ENCODE measurements around the gene RPUSD1.
"Not testable (repeated sequence)": the region's sequence is repeated elsewhere in the genome, so short reads cannot be mapped to it uniquely, and the experiment has no call there.

RPUSD1 gene

DNA sequence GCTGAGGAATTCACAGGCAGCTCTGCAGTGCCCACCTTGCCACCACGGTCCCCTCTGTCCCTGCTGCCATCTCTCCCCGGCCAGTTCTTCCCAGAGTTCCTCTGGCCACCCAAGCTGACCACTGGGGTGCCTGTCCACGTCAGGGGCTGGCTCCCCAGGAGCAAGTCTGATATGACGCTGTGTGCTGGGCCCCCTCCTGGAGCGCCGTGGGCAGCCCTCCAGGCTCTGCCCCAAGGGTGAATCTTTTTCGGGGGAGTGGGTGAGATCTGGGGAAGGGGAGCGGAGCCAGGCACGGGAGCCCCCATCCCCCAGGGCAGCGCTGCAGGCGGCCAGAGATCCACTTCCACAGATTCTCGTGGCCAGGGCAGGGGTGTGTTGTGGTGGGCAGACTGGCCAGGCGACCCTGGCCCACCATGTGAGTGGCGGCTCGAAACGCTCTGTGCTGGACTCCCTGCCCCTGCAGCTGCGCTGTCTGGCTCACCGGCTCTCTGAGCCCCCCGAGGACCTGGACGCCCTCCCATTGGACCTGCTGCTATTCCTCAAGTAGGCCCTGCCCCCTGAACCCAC, 23.9 kb downstream of the RPUSD1 start:
- no peak for DNase-seq

DNA sequence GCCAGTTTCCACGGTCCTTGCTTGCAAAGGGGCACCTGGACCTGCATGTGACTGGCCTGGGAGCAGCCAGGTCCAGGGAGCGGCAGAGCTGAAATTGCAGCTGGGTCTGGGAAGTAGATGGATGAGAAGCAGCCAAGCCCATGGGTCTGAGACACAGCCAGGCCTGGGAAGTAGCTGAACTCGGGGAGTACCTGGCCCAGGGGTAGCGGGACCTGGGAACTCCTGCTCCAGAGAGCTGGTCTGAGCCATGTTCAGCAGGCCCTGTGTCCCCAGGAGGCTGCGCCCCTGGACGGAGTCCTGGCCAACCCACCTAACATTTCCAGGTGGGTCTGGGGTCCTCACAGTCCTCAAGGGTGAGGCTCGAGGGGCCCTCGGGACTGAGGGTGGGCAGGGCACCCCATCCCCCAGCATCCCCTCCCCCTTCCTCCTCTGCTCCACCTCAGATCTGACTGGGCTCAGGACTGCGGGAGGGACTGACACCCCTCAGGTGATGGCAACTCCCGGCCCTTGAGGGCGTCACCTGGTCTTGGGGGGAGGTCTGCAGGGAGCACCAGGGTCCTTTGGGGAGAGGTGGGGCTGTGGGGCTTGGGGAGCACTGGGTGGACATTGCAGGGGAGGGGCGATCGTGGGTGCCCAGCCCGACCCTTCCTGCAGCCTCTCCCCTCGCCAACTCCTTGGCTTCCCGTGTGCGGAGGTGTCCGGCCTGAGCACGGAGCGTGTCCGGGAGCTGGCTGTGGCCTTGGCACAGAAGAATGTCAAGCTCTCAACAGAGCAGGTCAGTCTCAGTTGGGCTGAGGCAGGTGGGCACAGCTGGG, 24.6 kb downstream of the RPUSD1 start:
- no peak for DNase-seq

DNA sequence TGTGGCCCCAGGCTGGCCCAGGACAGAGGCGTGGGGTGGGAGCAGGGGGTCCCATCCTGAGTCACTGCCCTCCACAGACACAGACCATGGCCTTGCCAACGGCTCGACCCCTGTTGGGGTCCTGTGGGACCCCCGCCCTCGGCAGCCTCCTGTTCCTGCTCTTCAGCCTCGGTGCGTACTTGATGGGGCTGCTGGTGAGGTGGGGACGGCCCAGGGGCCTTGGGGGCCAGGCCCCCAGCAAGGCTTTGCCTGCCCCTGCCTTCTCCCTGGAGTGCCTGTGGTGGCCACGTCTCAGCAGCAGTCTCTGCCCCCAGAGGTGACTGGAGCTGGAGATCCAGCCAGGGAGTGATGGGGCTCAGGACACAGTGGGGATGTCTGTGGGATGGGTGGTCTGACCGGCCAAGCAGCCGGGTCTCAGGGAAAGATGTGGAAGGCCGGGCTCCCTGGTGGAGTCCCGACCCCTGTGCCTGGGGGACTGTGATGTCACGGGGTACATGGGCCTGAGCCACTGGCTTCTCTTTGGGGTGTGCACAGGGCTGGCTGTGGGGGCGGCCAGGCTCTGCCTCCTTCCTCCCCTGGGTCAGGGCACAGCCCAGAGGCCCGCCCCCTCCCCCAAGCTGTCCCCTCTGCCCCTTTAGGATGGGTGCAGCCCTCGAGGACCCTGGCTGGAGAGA, 25.4 kb downstream of the RPUSD1 start:
- DNase-seq: no peak

DNA sequence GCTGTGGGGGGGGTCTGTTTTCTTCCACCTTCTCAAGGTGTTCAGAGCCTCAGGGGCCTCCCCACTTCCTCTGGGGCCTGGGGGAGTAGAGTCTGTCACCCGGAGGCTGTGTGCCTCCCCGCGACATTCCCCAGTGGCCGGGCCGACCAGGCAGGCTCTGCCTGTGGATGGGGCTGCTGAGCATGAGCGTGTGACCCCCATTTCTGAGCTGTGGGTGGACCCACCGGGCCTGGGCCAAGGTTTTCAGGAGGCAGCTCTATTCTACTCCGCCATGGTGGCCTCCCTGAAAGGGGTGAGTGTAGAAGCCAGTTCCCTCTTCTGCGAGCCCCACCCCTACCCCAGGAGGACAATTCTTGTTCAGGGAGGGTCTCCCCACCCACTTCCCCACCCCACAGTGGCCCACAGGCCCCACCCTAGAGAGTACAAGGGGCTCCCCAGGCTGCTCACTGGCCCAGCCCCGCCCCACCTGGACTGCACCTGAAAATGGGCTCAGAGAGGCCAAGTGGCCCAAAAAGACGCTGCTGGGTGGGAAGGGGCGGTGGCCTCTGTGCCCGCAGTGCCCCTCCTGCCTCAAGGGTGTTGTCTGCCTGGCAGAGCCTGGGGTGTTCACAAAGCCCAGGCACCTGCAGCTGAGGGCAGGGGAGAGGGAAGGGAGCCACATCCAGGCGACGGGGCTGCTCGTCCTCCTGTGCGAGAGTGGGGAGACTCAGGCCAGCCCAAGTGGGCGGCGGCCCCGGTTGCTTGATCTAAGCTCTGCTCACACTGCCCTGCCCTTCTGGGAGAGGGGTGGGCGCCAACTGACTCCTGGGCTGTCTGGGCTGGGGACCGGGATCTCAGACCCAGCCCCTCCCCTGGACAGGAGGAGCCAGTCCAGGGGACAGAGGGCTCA, 26.3 kb downstream of the RPUSD1 start:
- no peak for DNase-seq

DNA sequence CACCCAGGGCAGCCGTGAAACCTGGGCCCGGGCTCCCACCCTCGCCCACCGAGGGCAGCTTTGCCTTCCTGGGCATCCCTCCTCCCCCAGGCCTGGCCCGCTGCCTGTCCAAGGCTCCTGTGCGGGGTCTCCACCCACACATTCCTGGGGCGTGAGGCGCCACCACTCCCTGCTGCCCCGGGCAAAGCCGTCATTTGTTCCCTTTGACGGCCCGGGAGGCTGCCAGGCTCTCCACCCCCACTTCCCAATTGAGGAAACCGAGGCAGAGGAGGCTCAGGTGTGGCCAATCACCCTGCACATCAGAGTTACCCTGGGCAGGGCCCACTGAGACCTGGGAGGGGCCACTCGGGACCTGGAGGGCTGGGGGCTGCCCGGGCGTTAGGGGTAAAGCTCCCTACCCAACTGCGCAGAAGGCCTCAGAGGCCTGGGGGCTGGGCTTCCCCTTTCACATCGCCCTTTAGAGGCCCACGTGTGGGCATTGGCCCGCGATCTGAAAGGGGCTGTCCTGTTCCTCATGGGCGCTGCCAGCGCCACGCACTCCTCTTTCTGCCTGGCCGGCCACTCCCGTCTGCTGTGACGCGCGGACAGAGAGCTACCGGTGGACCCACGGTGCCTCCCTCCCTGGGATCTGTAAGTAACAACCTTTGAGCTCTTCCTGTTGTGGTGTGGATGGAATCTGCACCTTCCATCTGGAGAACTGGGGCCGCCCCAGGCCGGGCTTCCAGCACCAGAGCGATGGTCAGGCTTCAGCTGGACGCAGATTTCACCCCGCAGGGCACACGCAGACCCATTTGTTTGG, 27.4 kb downstream of the RPUSD1 start, which contains the start of gene MSLN:
MSLN (plus strand) TSS at position 190 of the 799 bp plus-strand sequence. CDS start 1,947 bp downstream, outside the sequence.
- DNase-seq: no peak

DNA sequence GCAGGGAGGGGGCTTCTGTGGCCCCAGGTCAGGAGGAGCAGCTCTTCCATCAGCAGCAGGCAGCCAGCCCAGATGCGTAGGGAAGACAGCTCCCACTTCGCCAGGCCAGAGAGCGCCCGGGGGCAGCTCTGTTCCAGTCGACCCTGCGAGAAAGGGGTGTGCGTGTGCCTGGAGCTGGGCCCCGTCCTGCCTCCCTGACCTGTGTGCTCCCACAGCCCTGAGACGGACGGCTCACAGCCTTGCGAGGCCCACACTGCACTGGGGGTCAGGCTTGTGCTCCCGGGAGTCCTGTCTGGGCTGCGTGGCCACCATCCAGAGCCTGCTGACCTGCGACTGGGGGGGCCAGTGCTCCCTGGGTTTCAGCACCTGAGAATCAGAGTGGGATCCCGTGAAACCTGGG, 28.1 kb downstream of the RPUSD1 start:
- no peak for DNase-seq

DNA sequence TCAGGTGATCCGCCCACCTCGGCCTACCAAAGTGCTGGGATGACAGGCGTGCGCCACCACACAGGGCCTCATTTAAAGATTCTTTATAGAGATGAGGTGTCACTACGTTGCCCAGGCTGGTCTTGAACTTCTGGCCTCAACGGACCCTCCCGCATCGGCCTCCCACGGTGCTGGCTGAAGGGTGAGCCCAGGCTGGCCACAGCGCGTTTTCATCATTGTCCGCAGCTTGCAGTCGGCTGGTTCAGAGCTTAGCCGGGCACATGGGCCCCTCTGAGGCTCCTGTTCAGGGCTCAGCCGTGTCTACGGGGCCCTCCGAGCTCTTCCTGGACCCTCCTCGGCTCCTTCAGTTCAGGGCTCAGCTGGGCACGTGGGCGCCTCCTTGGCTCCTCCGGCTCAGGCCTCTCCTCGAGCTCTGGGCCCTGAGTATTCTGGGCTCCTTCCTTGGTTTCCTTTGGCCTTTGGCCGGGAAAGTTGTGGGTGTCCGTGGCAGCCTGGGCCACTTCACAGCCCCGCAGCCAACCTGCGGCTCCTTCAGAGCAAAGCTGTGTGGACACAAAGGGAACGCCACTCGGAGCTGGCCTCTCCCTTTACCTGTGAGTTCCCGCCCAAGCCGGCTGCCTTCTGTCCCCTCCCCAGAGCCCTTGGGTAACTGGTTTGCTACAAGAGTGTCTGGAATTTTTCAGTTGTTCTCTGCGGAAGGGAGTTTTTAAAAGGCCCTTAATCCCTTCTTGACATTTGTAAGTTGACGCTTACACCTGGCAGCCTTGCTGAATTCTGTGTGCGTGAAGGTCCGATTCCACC, 28.9 kb downstream of the RPUSD1 start:
- DNase-seq: no peak

DNA sequence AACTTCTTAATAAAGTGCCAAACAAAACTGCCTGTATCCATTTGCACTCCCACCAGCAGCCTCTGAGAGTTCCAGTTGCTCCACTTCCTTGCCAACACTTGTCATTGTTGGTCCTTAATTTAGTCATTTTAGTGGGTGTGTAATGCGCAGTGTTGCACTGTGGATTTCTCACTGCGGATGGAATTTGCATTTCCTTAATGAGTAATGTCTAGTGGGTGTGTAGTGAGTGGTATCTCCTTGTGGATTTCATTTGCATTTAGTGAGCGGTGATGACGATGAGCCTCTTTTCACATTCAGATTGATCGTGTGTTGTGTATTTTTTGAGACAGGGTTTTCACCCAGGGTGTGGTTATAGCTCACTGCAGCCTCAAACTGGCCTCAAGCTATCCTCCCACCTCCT, 31.8 kb downstream of the RPUSD1 start:
- no peak for DNase-seq

DNA sequence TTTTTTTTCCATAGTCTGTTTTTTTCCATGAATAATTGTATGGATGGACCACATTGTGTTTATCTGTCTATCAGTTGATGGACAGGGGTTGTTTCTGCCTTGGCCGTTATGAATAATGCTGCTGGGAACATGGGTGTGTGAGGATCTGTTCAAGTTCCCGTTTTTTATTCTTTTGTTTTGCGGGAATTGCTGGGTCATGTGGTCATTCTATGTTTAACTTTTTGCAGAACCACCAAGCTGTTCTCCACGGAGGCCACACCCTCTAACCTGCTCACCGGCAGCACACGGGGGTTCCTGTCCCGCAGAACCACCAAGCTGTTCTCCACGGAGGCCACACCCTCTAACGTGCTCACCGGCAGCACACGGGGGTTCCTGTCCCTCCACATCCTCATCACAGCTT, 33.5 kb downstream of the RPUSD1 start:
- no peak for DNase-seq

DNA sequence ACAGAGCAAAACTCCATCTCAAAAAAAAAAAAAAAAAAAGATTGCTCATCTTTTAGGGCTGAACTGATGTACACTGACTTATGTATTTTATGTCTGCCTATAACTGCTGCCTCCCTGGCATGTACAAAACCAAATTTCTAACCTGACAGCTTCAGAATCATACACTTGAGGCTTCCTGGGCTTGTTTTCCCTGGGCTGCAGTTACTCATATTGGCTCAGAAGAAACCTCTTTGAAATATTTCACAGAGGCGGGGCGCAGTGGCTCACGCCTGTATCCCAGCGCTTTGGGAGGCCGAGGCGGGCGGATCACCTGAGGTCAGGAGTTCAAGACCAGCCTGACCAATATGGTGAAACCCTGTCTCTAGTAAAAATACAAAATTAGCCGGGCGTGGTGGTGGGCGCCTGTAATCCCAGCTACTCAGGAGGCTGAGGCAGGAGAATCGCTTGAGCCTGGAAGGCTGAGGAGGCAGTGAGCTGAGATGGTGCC, 34.0 kb downstream of the RPUSD1 start:
- DNase-seq: not testable (repeated sequence)

DNA sequence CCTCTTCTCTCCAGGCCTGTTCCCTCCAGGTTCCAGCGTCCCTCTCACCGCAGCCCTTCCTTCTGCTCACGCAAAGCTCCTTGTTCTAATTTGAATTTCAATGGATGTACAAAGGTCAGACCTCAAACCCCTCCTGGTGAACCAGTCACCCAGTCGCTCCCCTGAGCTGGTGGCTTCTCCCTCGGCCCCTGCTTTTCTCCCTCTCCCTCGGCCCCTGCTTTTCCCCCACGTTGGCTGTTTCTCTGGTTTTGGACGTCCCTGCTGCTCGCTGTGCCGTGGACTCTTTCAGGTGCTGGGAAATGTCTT, 36.2 kb downstream of the RPUSD1 start:
- no peak for DNase-seq

DNA sequence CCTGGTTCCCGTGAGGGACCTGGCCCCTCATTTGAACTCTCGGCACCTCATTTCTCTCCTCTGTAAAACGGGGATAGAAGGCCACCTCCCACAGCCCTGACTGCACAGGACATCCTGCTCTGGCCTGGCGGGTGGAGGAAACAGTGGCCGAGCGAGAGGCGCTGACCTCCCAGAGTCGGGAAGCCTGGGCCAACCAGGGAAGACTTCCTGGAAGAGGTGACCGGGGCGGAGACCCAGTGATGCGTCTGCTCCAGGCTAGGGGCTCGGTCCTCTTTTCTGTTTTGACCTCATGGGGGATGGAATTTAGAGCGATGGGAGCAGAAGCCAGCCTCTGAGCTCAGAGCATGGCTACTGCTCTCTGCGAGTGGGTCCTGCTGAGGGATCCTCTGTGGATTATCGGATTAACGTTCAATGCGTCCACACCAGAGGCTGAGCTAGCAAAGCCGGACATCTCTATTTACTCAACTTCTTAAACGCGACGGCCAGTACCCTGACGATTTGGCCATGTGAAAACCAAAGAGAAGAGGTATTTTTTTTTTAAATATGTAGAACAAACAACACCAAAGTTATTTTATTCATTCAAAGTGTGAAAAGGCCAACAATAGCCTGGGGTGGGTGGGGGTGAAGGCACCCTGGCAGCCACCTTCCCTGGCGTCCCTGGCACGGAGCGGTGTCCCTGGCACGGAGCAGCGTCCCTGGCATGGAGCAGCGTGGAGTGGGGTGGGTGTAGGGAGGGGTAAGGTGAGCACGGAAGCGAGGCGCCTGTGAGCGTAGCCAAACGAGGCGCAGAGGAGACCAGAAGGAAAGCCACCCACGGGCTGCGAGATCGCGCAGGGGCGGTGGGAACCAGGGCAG, 36.8 kb downstream of the RPUSD1 start:
- no peak for DNase-seq

DNA sequence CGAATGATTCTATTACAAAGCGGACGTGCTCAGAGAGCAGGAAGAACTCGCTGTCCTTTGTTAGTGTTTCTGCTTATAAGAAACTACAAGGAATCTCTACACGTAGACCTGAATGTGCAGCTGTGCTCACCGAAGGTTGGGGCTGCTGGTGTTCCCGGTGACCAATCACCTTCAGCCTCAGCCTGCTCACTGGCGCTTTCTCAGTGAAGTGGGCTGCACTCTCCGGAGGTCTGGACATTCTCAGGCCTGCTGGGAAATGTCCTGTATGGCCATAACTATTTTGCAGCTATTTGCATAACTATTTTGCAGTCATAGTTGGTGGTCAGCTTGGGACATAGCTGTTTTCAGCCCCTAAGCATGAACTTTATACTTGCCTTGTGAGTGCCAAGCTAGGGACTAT, 37.7 kb downstream of the RPUSD1 start:
- no peak for DNase-seq

DNA sequence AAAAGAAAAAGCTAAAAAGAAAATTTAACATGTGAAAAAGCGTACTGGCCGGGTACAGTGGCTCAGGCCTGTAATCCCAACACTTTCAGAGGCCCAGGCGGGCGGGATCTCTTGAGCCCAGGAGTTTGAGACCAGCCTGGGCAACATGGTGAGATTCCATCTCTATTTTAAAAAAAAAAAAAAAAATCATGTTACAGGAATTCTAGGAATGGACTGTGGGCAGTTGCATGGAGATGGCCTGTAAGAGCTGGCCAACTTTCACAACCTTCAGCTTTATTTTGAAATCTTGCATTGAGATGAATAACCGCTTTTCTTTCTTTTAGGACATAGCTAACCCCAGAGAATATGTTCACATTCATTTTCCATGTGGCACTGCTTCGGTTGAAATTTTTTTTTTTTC, 39.2 kb downstream of the RPUSD1 start:
- DNase-seq: no peak

DNA sequence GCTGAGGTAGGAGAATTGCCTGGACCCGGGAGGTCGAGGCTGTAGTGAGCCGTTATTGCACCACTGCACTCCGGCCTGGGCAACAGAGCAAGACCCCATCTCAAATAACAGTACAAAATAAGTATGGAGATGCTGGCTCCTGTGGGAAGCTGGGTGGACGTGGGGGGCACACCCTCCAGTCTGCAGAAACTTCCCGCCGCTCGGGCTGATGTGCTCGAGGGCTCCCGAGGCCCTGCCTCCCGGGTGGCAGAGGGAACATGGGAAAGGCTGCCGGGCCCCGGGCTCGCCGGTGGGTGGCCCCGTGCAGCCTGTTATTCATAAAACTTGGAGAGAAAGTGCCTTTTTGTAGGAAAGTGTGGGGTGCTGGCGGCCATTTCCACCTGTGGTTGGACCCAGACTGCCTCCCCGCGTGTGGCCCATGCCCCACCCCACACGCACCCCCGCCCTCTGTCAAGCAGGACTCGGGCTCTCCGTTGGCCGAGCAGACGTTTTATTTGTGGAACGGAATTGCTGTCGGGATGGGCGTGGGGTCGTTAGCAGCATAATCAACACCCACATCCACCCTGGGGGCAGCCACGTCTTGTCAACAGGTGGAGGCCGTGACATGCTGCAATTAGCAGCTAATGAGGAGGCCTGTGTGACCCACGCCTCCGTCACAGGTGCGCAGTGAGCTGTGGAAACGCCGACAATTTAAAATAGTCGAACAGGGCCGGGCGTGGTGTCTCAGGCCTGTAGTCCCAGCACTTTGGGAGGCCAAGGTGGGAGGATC, 40.0 kb downstream of the RPUSD1 start:
- no peak for DNase-seq

DNA sequence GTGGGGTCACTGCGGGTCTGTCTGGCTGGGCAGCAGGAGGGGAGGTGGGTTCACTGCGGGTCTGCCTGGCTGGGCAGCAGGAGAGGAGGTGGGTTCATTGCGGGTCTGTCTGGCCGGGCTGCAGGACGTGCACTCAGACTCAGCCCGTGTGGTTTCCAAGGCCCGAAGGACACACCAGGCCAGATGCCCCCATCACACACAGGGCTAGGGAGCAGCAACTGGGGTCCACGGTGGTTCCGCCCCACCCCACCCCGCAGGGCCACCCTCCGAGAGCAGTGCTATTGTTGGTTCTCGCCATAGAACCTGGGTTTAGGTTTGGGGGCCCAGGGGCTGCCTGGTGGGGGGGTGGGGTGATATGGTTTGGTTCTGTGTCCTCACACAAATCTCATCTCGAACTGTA, 41.5 kb downstream of the RPUSD1 start:
- no peak for DNase-seq

DNA sequence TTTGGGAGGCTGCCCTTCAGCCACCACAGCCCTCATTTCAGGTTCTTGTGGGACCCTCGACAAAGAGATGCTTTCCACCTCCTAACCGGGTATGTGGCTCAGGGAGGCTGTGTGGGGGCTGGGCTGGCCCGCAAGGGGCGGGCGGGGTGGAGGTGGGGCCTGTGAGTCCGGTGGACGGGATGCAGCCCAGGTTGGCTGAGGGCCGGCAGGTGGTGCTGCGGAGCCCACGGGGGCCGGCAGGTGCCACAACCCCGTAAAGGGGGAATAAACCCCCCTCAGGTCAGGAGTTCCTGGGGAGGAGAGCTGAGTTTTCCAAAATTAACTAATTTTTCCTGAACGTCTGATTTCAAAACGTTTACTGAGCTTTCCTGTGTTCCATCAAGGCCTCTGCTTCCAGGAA, 42.4 kb downstream of the RPUSD1 start:
- DNase-seq: no peak

DNA sequence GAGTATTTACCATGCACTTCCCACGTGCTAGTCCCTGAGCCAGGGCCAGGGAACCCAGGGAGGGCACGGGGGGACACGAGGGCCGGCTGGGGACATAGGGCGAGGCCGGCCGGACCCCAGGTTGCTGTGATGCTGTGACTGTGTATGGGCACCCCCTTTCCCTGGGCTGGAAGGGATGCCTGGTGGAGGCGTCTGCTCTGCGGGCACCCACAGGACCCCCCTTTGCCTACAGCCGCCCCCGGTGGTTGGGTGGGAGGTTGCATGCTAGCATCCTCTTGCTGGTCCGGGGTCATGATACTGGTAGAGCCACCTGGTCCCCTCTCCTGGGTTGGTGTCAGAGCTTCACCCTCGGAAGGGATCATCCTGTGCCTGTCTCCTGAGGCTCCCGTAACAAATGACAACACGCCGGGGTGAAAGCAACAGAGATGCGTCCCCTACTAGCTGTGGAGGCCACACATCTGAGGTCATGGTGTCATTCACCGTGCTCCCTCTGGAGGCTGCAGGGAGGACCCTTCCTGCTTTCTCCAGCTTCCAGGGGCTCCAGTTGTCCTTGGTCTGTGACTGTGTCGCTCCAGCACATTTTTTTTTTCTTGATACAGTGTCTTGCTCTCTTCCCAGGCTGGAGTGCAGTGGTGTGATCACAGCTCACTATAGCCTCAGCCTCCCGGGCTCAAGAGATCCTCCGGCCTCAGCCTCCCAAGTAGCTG, 44.2 kb downstream of the RPUSD1 start:
- DNase-seq: no peak

DNA sequence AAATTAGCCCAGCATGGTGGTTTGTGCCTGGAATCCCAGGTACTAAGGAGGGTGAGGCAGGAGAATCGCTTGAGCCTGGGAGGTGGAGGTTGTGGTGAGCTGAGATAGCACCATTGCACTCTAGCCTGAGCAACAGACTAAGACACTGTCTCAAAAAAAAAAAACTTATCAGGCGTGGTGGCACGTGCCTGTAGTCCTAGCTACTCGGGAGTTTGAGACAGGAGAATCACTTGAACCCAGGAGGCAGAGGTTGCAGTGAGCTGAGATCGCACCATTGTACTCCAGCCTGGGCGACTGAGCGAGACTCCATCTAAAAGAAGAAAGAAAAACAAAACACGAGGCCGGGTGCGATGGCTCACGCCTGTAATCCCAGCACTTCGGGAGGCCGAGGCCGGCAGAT, 45.3 kb downstream of the RPUSD1 start:
- DNase-seq: not testable (repeated sequence)
